Endothelial cell of umbilical vein (primary cell): ENCODE data around the gene SLC5A11.

Source experiments
- EZH2 ChIP-seq: IDR thresholded peaks from 2 replicates; pipeline ENCODE4 v1.6.1; 2012; ENCODE audit warnings: borderline replicate concordance, low read depth, mild to moderate bottlenecking, moderate library complexity, low read length, inconsistent platforms; ENCODE audit not compliant: severe bottlenecking
- FOS ChIP-seq: IDR thresholded peaks from 2 replicates; pipeline ENCODE4 v1.6.1; 2011; ENCODE audit warnings: mild to moderate bottlenecking, low read length, moderate library complexity, borderline replicate concordance; ENCODE audit not compliant: insufficient read depth
- GATA2 ChIP-seq: IDR thresholded peaks from 2 replicates; pipeline ENCODE4 v1.7.0; 2011; ENCODE audit warnings: low read depth, mild to moderate bottlenecking, moderate library complexity, mixed read lengths, low read length; ENCODE audit not compliant: insufficient read length, insufficient read depth
- MYC ChIP-seq: IDR thresholded peaks from one replicate; pipeline ENCODE4 v1.6.1; 2011; ENCODE audit warnings: mild to moderate bottlenecking, low read depth, low read length
- POLR2A ChIP-seq: IDR thresholded peaks from 2 replicates; pipeline ENCODE4 v1.6.1; 2012; ENCODE audit warnings: low read depth, mild to moderate bottlenecking, control low read depth, low read length
- POLR2AphosphoS5 ChIP-seq: IDR thresholded peaks from 2 replicates; pipeline ENCODE4 v1.6.1; 2012; ENCODE audit warnings: low read depth, mild to moderate bottlenecking, control low read depth, low read length, moderate library complexity; ENCODE audit not compliant: insufficient read depth
- TF ChIP-seq, protein P1 (sequence below), 2 donors: IDR thresholded peaks; 1 replicate in 1 of 2; 2 replicates in 1 of 2; pipeline ENCODE4 v1.5.1; 2011; ENCODE audit warnings: low read length in 2 of 2, mild to moderate bottlenecking in 2 of 2, moderate library complexity in 2 of 2, control low read depth in 1 of 2, inconsistent platforms in 1 of 2, low read depth in 1 of 2; ENCODE audit not compliant: insufficient read depth in 1 of 2; ENCODE audit errors: extremely low read depth in 1 of 2
- TF ChIP-seq, protein P2 (sequence below): IDR thresholded peaks from 2 replicates; pipeline ENCODE4 v1.6.1; 2011; ENCODE audit not compliant: insufficient read depth, insufficient read length

DNA sequence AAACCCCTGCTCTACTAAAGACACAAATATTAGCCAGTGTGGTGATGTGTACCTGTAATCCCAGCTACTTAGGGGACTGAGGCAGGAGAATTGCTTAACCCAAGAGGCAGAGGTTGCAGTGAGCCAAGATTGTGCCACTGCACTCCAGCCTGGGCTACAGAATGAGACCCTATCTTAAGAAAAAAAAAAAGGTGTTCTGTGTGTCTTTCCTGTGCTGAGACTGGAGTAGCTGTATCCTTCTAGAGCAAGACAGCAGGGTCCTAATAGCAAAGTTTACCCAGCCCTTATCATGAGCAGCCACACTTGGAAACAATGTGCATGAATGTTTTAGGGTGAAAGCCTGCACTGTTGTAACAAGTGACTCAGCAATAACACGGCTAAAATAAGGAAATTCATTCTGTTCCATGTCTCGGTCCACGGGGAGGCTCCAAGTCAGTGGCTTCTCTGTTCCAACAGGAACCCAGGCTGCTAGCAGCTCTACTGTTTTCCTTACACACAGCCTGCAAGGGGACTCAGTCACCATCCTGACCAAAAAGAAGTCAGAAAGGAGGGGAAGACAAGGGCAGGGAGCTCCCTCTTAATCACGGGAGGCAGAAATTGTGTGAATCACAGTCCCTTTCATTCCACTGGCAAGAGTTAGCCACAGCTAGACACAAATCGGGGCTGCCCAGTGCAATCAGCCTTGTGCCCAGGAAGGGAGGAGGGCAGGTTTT lies 7.1 kb upstream of the SLC5A11 start:
- TF ChIP-seq FOS, result no peak
- TF ChIP-seq, protein P1, sequence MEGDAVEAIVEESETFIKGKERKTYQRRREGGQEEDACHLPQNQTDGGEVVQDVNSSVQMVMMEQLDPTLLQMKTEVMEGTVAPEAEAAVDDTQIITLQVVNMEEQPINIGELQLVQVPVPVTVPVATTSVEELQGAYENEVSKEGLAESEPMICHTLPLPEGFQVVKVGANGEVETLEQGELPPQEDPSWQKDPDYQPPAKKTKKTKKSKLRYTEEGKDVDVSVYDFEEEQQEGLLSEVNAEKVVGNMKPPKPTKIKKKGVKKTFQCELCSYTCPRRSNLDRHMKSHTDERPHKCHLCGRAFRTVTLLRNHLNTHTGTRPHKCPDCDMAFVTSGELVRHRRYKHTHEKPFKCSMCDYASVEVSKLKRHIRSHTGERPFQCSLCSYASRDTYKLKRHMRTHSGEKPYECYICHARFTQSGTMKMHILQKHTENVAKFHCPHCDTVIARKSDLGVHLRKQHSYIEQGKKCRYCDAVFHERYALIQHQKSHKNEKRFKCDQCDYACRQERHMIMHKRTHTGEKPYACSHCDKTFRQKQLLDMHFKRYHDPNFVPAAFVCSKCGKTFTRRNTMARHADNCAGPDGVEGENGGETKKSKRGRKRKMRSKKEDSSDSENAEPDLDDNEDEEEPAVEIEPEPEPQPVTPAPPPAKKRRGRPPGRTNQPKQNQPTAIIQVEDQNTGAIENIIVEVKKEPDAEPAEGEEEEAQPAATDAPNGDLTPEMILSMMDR (IDR thresholded peaks at IDR 0.05; ENCODE audit: extremely low read depth in 1 of 2, insufficient read depth in 1 of 2, low read depth in 1 of 2, low read length in 2 of 2), result no peak
- peak; percentile 23 for TF ChIP-seq POLR2A
- no peak for TF ChIP-seq GATA2
- no peak for TF ChIP-seq EZH2
- TF ChIP-seq POLR2AphosphoS5, result peak; percentile 39
- TF ChIP-seq MYC, result no peak
- TF ChIP-seq, protein P2, sequence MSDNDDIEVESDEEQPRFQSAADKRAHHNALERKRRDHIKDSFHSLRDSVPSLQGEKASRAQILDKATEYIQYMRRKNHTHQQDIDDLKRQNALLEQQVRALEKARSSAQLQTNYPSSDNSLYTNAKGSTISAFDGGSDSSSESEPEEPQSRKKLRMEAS, result no peak
